PC-3 (cell line): ENCODE measurements around the gene BTBD18. TPM values are rescaled to one million over a fixed set of nuclear protein-coding genes. Genes with fewer than 3 reads are reported as not detected.

Experiments
- ATAC-seq: fragments of 200-7000 bp; cut with Tn5 transposase; 2 replicates; pipeline ENCODE4 v1.9.1; 2020; ENCODE audit warnings: mild to moderate bottlenecking, moderate library complexity
- BruUV-seq: library from RNA; stranded (reverse); fragments of 400-500 nt; replicated peaks from 2 replicates; lab custom pipeline; 2021; lab: Mats Ljungman, UMichigan
- CTCF ChIA-PET: fragments of 300-600 bp; sonication (Branson Sonifier 250); formaldehyde crosslinking; loops from one replicate; lab custom pipeline; 2022; ENCODE audit warnings: antibody characterized with exemption; lab: Charles Lee
- POLR2A ChIA-PET: fragments of 300-600 bp; sonication (Branson Sonifier 250); formaldehyde crosslinking; loops from one replicate; lab custom pipeline; 2022; ENCODE audit warnings: antibody characterized with exemption; ENCODE audit not compliant: unreplicated experiment; lab: Charles Lee
- DNase-seq: peaks from one replicate; pipeline ENCODE4 v3.0.0-alpha.2; 2015
- H2AFZ ChIP-seq: fragments of 300-600 bp; sonication (generic); 2 replicates; pipeline ENCODE4 v1.6.0; 2016; ENCODE audit warnings: antibody characterized with exemption, low read length
- H3F3A ChIP-seq: fragments of 300-600 bp; sonication (generic); one replicate; pipeline ENCODE4 v1.6.0; 2017; ENCODE audit warnings: antibody characterized with exemption, low read length, control low read depth, mild to moderate bottlenecking; ENCODE audit not compliant: unreplicated experiment
- H3K27ac ChIP-seq: fragments of 300-600 bp; sonication (generic); 2 replicates; pipeline ENCODE4 v1.5.1; 2016; ENCODE audit warnings: mild to moderate bottlenecking, low read length
- H3K27me3 ChIP-seq: fragments of 300-600 bp; sonication (generic); 2 replicates; pipeline ENCODE4 v1.6.1; 2016; ENCODE audit warnings: low read length, mixed read lengths
- H3K36me3 ChIP-seq: fragments of 300-600 bp; sonication (generic); 2 replicates; pipeline ENCODE4 v1.6.1; 2016; ENCODE audit warnings: low read depth, mixed run types, low read length, mixed read lengths
- H3K4me1 ChIP-seq: fragments of 300-600 bp; sonication (generic); 2 replicates; pipeline ENCODE4 v1.5.1; 2016; ENCODE audit warnings: low read length; ENCODE audit not compliant: insufficient read depth
- H3K4me2 ChIP-seq: fragments of 300-600 bp; sonication (generic); 2 replicates; pipeline ENCODE4 v1.6.0; 2016; ENCODE audit warnings: low read length
- H3K4me3 ChIP-seq: fragments of 300-600 bp; sonication (generic); 2 replicates; pipeline ENCODE4 v1.5.1; 2016; ENCODE audit warnings: mild to moderate bottlenecking, low read length, mixed read lengths
- H3K79me2 ChIP-seq: fragments of 300-600 bp; sonication (generic); 2 replicates; pipeline ENCODE4 v1.6.1; 2017; ENCODE audit warnings: low read length, mixed read lengths
- H3K9ac ChIP-seq: fragments of 300-600 bp; sonication (generic); 2 replicates; pipeline ENCODE4 v1.6.0; 2016; ENCODE audit warnings: mild to moderate bottlenecking, low read length
- H3K9me2 ChIP-seq: fragments of 300-600 bp; sonication (generic); replicated peaks from 2 replicates; pipeline ENCODE4 v1.6.1; 2016; ENCODE audit warnings: mixed run types, low read length, mixed read lengths
- H3K9me3 ChIP-seq: fragments of 300-600 bp; sonication (generic); 2 replicates; pipeline ENCODE4 v1.6.1; 2016; ENCODE audit warnings: low read length, mixed read lengths
- H4K20me1 ChIP-seq: fragments of 300-600 bp; sonication (generic); 2 replicates; pipeline ENCODE4 v1.6.1; 2016; ENCODE audit warnings: low read length, mixed read lengths
- EZH2 ChIP-seq: fragments of 300-600 bp; sonication (generic); IDR thresholded peaks from one replicate; pipeline ENCODE4 v1.6.1; 2017; ENCODE audit warnings: antibody characterized with exemption, mild to moderate bottlenecking, low read length; ENCODE audit not compliant: unreplicated experiment
- EZH2phosphoT487 ChIP-seq: fragments of 300-600 bp; sonication (generic); IDR thresholded peaks from 2 replicates; pipeline ENCODE4 v1.6.1; 2018; ENCODE audit warnings: mild to moderate bottlenecking, antibody characterized with exemption, low read length, borderline replicate concordance
- intact Hi-C: fragments of 100-400 bp; cut with micrococcal nuclease; formaldehyde crosslinking; loops from 2 replicates; pipeline ENCODE4 v1.9.0; 2023
- total RNA-seq: library from RNA; depleted of rRNA; stranded (reverse); fragments of >200 nt; gene quantifications from 2 replicates; pipeline ENCODE4 v1.2.3, GENCODE V29; 2014; rRNA removed
- TF ChIP-seq, protein P1 (sequence below): fragments of 300-600 bp; sonication (generic); conservative IDR thresholded peaks from 2 replicates; pipeline ENCODE4 v1.5.1; 2017; ENCODE audit warnings: antibody characterized with exemption, low read depth, mild to moderate bottlenecking, low read length

Gene BTBD18
- total RNA-seq, 1 experiment from 2014 or later, result not detected

DNA sequence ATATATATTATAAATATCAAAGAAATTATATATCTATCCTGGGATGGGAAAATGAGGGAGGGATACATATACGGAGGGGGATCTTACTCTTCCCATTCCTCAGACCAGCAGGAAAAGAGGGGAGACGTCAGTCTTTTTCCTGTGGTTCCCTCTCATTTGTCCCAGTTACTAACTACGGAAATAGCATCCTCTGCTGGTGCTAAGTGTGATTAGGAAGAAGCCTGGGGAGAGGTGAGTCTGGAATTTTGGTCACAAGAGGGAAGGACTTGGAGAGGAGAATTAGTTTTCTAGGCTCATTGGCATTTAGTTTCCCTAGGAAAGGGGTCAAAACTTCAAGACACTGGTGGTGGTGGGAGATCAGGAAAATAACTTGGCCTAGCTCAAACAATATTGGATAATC, 51.2 kb downstream of the BTBD18 start:
- POLR2A ChIA-PET, result no interaction called here
- H3K9ac ChIP-seq, result no peak overlapping the region
- H3K9me2 ChIP-seq, result no peaks in the 10 kb centered on the region
- peaks cover 4% of the 10 kb centered on the region for H3F3A ChIP-seq
- H3K27me3 ChIP-seq, result no peaks in the 10 kb centered on the region
- ATAC-seq (no peak), DNase-seq (no peak)
- H4K20me1 ChIP-seq, result 0 out of 2 replicates have a peak, but pooled peaks cover 3% of the 10 kb centered on the region
- no peak overlapping the region for H2AFZ ChIP-seq
- peaks cover 73% of the 10 kb centered on the region for H3K36me3 ChIP-seq
- H3K4me1 ChIP-seq, result no peaks in the 10 kb centered on the region
- H3K9me3 ChIP-seq, result no peaks in the 10 kb centered on the region
- no peak overlapping the region for H3K4me3 ChIP-seq
- CTCF ChIA-PET, result no interaction called here
- no peak overlapping the region for H3K4me2 ChIP-seq
- TSS peak; percentile 27 for BruUV-seq
- H3K27ac ChIP-seq, result no peak overlapping the region
- TF ChIP-seq EZH2phosphoT487, result no peak
- intact Hi-C loops, result no loop called here
- H3K79me2 ChIP-seq, result 0 out of 2 replicates have a peak, but pooled peaks cover 3% of the 10 kb centered on the region

DNA sequence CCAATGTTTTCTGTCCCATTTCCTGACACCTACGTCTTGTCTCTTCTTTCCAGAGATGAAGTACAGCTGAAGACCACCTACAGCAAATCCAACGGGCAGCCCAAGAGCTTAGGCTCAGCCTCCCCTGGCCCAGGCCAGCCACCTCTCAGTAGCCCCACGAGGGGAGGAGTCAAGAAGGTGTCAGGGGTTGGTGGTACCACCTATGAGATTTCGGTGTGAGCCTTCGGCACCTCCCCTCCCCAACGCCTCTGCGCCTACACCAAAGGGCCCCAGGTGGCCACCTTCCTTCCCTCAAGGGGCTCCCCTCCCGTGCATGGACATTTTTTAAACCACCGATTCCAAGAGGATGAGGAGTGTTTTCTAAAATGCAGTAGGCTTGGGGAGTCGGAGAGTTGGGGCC, 51.8 kb downstream of the BTBD18 start:
- peaks cover 2% of the 10 kb centered on the region for H3F3A ChIP-seq
- no peak overlapping the region for H2AFZ ChIP-seq
- intact Hi-C loops, result no loop called here
- no peaks in the 10 kb centered on the region for H3K9me3 ChIP-seq
- no peaks in the 10 kb centered on the region for H3K4me1 ChIP-seq
- no peak overlapping the region for H3K27ac ChIP-seq
- 0 out of 2 replicates have a peak, but pooled peaks cover 2% of the 10 kb centered on the region for H4K20me1 ChIP-seq
- DNase-seq, result no peak
- H3K4me2 ChIP-seq, result no peak overlapping the region
- no peak for TF ChIP-seq EZH2phosphoT487
- TF ChIP-seq, protein P1, sequence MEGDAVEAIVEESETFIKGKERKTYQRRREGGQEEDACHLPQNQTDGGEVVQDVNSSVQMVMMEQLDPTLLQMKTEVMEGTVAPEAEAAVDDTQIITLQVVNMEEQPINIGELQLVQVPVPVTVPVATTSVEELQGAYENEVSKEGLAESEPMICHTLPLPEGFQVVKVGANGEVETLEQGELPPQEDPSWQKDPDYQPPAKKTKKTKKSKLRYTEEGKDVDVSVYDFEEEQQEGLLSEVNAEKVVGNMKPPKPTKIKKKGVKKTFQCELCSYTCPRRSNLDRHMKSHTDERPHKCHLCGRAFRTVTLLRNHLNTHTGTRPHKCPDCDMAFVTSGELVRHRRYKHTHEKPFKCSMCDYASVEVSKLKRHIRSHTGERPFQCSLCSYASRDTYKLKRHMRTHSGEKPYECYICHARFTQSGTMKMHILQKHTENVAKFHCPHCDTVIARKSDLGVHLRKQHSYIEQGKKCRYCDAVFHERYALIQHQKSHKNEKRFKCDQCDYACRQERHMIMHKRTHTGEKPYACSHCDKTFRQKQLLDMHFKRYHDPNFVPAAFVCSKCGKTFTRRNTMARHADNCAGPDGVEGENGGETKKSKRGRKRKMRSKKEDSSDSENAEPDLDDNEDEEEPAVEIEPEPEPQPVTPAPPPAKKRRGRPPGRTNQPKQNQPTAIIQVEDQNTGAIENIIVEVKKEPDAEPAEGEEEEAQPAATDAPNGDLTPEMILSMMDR, result no peak
- no peak for TF ChIP-seq EZH2
- BruUV-seq, result no TSS peak
- no peaks in the 10 kb centered on the region for H3K9me2 ChIP-seq
- peaks cover 74% of the 10 kb centered on the region for H3K36me3 ChIP-seq
- CTCF ChIA-PET, result no interaction called here
- POLR2A ChIA-PET, result no interaction called here
- no peak overlapping the region for H3K4me3 ChIP-seq
- no peak overlapping the region for H3K9ac ChIP-seq
- H3K27me3 ChIP-seq, result no peaks in the 10 kb centered on the region
- no peak for ATAC-seq
- H3K79me2 ChIP-seq, result 0 out of 2 replicates have a peak, but pooled peaks cover 1% of the 10 kb centered on the region

DNA sequence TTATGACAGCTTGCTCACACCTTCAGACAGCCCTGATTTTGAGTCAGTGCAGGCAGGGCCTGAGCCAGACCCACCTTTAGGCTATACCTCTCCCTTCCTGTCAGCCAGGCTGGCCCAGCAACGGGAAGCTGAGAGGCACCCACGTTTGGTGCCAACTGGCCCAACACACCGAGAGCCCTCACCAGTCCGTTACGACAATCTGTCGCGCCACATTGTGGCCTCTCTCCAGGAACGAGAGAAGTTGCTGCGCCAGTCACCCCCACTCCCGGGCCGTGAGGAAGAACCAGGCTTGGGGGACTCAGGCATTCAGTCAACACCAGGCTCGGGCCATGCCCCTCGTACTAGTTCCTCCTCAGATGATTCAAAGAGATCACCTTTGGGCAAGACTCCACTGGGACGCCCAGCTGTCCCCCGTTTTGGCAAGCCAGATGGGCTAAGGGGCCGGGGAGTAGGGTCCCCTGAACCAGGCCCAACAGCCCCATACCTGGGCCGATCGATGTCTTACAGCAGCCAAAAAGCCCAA, 52.7 kb downstream of the BTBD18 start:
- Histone ChIP-seq H3K36me3 (peaks cover 73% of the 10 kb centered on the region), H3K9me2 (no peaks in the 10 kb centered on the region), H4K20me1 (no peaks in the 10 kb centered on the region), H3F3A (no peaks in the 10 kb centered on the region), H3K4me1 (no peaks in the 10 kb centered on the region), H2AFZ (no peak overlapping the region), H3K27me3 (no peaks in the 10 kb centered on the region), H3K9me3 (no peaks in the 10 kb centered on the region), H3K27ac (no peak overlapping the region), H3K4me2 (no peak overlapping the region), H3K79me2 (no peaks in the 10 kb centered on the region), H3K4me3 (no peak overlapping the region), H3K9ac (no peak overlapping the region)
- TF ChIP-seq, protein P1, result no peak
- TF ChIP-seq EZH2phosphoT487, result no peak
- no peak for TF ChIP-seq EZH2
- intact Hi-C loops, result no loop called here
- DNase-seq (no peak), ATAC-seq (no peak)
- no TSS peak for BruUV-seq
- POLR2A ChIA-PET, result interaction anchor here (0.9 kb wide), 1 partner anchor 13 kb away, joined by 3 read pairs; the partner anchor contains the start of gene MED19
- CTCF ChIA-PET, result no interaction called here

Other genes starting within 250 kb of the BTBD18 start
- gene SLC43A1, start 236.1 kb downstream of the BTBD18 start, total RNA-seq, result 7.4 and 12.4 TPM in 2 replicates
- gene TIMM10, start 221.1 kb downstream of the BTBD18 start, total RNA-seq, result 233 and 313 TPM in 2 replicates
- gene SMTNL1, start 214.2 kb downstream of the BTBD18 start, total RNA-seq, result not detected in 2 replicates
- gene UBE2L6, start 184.1 kb downstream of the BTBD18 start, total RNA-seq, result 16.5 and 17.3 TPM in 2 replicates
- not detected in 2 replicates for gene SERPING1, start 154.1 kb downstream of the BTBD18 start, total RNA-seq
- not detected in 2 replicates for gene YPEL4, start 101.9 kb downstream of the BTBD18 start, total RNA-seq
- 23.0 and 28.4 TPM in 2 replicates for gene CLP1, start 94.1 kb downstream of the BTBD18 start, total RNA-seq
- 86.7 and 102 TPM in 2 replicates for gene ZDHHC5, start 83.7 kb downstream of the BTBD18 start, total RNA-seq
- gene MED19, start 39.6 kb downstream of the BTBD18 start, total RNA-seq, result 41.8 and 42.3 TPM in 2 replicates
- gene TMX2, start 39.2 kb downstream of the BTBD18 start, total RNA-seq, result 228 and 241 TPM in 2 replicates
- gene SELENOH, start 10.3 kb downstream of the BTBD18 start, total RNA-seq, result 306 and 353 TPM in 2 replicates
- 117 and 121 TPM in 2 replicates for gene CTNND1, start 10.0 kb upstream of the BTBD18 start, total RNA-seq